HEK293 (cell line): Measurements from ENCODE around the gene ERGIC1.
A peak's percentile ranks its signal among the peaks of the same experiment; 100 is the strongest.

Experiments used
- CTCF ChIA-PET: fragments of 350-600 bp; formaldehyde crosslinking; extraction: SDS; loops from one replicate; lab custom pipeline; 2021; ENCODE audit warnings: antibody characterized with exemption; lab: Yijun Ruan, JAX
- POLR2A ChIA-PET: fragments of 300-600 bp; formaldehyde crosslinking; extraction: SDS; loops from one replicate; lab custom pipeline; 2020; ENCODE audit warnings: antibody characterized with exemption, inconsistent platforms; lab: Yijun Ruan, JAX
- H3K27ac ChIP-seq: fragments of 200-500 bp; sonication (Bioruptor generic); 2 replicates; pipeline ENCODE4 v1.5.1; 2014; ENCODE audit warnings: low read depth, low read length, control low read depth, inconsistent platforms; ENCODE audit errors: extremely low read depth
- H3K36me3 ChIP-seq, 2 experiments: fragments of 200-500 bp in 1 of 2; sonication (Bioruptor generic) in 1 of 2; 1 replicate in 1 of 2; 2 replicates in 1 of 2; pipeline ENCODE4 v1.5.1; 2014 to 2017; ENCODE audit warnings: inconsistent platforms in 2 of 2, low read length in 2 of 2; ENCODE audit not compliant: control insufficient read depth in 2 of 2, insufficient read depth in 1 of 2
- H3K4me1 ChIP-seq: fragments of 200-500 bp; sonication (Bioruptor generic); 2 replicates; pipeline ENCODE4 v1.5.1; 2014; ENCODE audit warnings: mild to moderate bottlenecking, low read length, inconsistent platforms; ENCODE audit not compliant: control insufficient read depth, insufficient read depth
- H3K4me3 ChIP-seq: 2 replicates; pipeline ENCODE4 v1.5.1; 2011; ENCODE audit warnings: low read depth, mild to moderate bottlenecking, control low read depth, low read length, moderate library complexity
- H3K9me3 ChIP-seq: fragments of 200-500 bp; sonication (Bioruptor generic); 2 replicates; pipeline ENCODE4 v1.5.1; 2014; ENCODE audit warnings: low read depth, low read length, inconsistent platforms; ENCODE audit not compliant: control insufficient read depth, insufficient read depth
- ATF2 ChIP-seq: fragments of 450-650 bp; formaldehyde crosslinking; IDR thresholded peaks from 2 replicates; pipeline ENCODE4 v1.5.1; 2016; ENCODE audit warnings: missing biosample characterization, missing genetic modification characterization, low read depth
- CTCF ChIP-seq: fragments of 450-650 bp; formaldehyde crosslinking; IDR thresholded peaks from 2 replicates; pipeline ENCODE4 v1.5.1; 2016; ENCODE audit warnings: missing biosample characterization, missing genetic modification characterization
- GLIS1 ChIP-seq: fragments of 450-650 bp; formaldehyde crosslinking; IDR thresholded peaks from 2 replicates; pipeline ENCODE4 v1.5.1; 2016; ENCODE audit warnings: missing biosample characterization, missing genetic modification characterization
- KLF9 ChIP-seq: fragments of 450-650 bp; formaldehyde crosslinking; IDR thresholded peaks from 2 replicates; pipeline ENCODE4 v1.5.1; 2016; ENCODE audit warnings: missing biosample characterization, missing genetic modification characterization, low read depth
- MYNN ChIP-seq: fragments of 450-650 bp; formaldehyde crosslinking; IDR thresholded peaks from 2 replicates; pipeline ENCODE4 v1.5.1; 2016; ENCODE audit warnings: missing biosample characterization, missing genetic modification characterization, borderline replicate concordance
- SETDB1 ChIP-seq: IDR thresholded peaks from one replicate; pipeline ENCODE4 v1.6.1; 2017; ENCODE audit warnings: mild to moderate bottlenecking, low read length, moderate library complexity, mixed read lengths; ENCODE audit not compliant: insufficient read length
- ZBTB6 ChIP-seq: fragments of 450-650 bp; formaldehyde crosslinking; IDR thresholded peaks from 2 replicates; pipeline ENCODE4 v1.5.1; 2017; ENCODE audit warnings: missing biosample characterization, missing genetic modification characterization
- ZBTB7A ChIP-seq: fragments of 450-650 bp; formaldehyde crosslinking; IDR thresholded peaks from 2 replicates; pipeline ENCODE4 v1.5.1; 2016; ENCODE audit warnings: low read depth, missing biosample characterization, missing genetic modification characterization
- ZNF157 ChIP-seq: fragments of 450-650 bp; formaldehyde crosslinking; IDR thresholded peaks from 2 replicates; pipeline ENCODE4 v1.5.1; 2016; ENCODE audit warnings: missing biosample characterization, missing genetic modification characterization
- ZNF18 ChIP-seq: fragments of 450-650 bp; formaldehyde crosslinking; IDR thresholded peaks from 2 replicates; pipeline ENCODE4 v1.5.1; 2016; ENCODE audit warnings: missing biosample characterization, missing genetic modification characterization
- ZNF23 ChIP-seq: fragments of 450-650 bp; formaldehyde crosslinking; IDR thresholded peaks from 2 replicates; pipeline ENCODE4 v1.5.1; 2016; ENCODE audit warnings: missing biosample characterization, missing genetic modification characterization, borderline replicate concordance
- ZNF324 ChIP-seq: fragments of 450-650 bp; formaldehyde crosslinking; IDR thresholded peaks from 2 replicates; pipeline ENCODE4 v1.5.1; 2016; ENCODE audit warnings: missing biosample characterization, missing genetic modification characterization
- ZNF530 ChIP-seq: fragments of 450-650 bp; formaldehyde crosslinking; IDR thresholded peaks from 2 replicates; pipeline ENCODE4 v1.5.1; 2016; ENCODE audit warnings: low read depth, missing biosample characterization, missing genetic modification characterization
- ZNF561 ChIP-seq: fragments of 450-650 bp; IDR thresholded peaks from 2 replicates; pipeline ENCODE4 v1.5.1; 2018; ENCODE audit warnings: missing biosample characterization, missing genetic modification characterization, borderline replicate concordance
- ZNF629 ChIP-seq: fragments of 450-650 bp; formaldehyde crosslinking; IDR thresholded peaks from 2 replicates; pipeline ENCODE4 v1.5.1; 2017; ENCODE audit warnings: missing biosample characterization, missing genetic modification characterization
- ZNF660 ChIP-seq: fragments of 450-650 bp; IDR thresholded peaks from 2 replicates; pipeline ENCODE4 v1.5.1; 2018; ENCODE audit warnings: missing biosample characterization, mild to moderate bottlenecking, missing genetic modification characterization
- ZNF777 ChIP-seq: fragments of 450-650 bp; formaldehyde crosslinking; IDR thresholded peaks from 2 replicates; pipeline ENCODE4 v1.5.1; 2017; ENCODE audit warnings: missing biosample characterization, missing genetic modification characterization, borderline replicate concordance
- TF ChIP-seq, protein P1 (sequence below): fragments of 450-650 bp; formaldehyde crosslinking; IDR thresholded peaks from 2 replicates; pipeline ENCODE4 v1.5.1; 2016; ENCODE audit warnings: missing biosample characterization, missing genetic modification characterization
- TF ChIP-seq, protein P2 (sequence below): fragments of 450-650 bp; formaldehyde crosslinking; IDR thresholded peaks from 2 replicates; pipeline ENCODE4 v1.5.1; 2016; ENCODE audit warnings: missing biosample characterization, missing genetic modification characterization

The ERGIC1 gene

GRCh38 chr5:172983542-172984243 lies 149.6 kb downstream of the ERGIC1 start, which contains the start of gene ATP6V0E1 (continued):
- peak; percentile 83 for TF ChIP-seq ZNF18 (tag by site-specific recombination)
- no peak for TF ChIP-seq ZNF777 (tag by site-specific recombination)
- TF ChIP-seq ATF2 (tag by site-specific recombination), result no peak
- no peak for TF ChIP-seq ZNF324 (tag by site-specific recombination)
- peak; percentile 81 for TF ChIP-seq KLF9 (tag by site-specific recombination)
- peak; percentile 65; the same call in 1 of the 2 replicates for TF ChIP-seq ZBTB7A (tag by site-specific recombination)
- TF ChIP-seq, protein P1, sequence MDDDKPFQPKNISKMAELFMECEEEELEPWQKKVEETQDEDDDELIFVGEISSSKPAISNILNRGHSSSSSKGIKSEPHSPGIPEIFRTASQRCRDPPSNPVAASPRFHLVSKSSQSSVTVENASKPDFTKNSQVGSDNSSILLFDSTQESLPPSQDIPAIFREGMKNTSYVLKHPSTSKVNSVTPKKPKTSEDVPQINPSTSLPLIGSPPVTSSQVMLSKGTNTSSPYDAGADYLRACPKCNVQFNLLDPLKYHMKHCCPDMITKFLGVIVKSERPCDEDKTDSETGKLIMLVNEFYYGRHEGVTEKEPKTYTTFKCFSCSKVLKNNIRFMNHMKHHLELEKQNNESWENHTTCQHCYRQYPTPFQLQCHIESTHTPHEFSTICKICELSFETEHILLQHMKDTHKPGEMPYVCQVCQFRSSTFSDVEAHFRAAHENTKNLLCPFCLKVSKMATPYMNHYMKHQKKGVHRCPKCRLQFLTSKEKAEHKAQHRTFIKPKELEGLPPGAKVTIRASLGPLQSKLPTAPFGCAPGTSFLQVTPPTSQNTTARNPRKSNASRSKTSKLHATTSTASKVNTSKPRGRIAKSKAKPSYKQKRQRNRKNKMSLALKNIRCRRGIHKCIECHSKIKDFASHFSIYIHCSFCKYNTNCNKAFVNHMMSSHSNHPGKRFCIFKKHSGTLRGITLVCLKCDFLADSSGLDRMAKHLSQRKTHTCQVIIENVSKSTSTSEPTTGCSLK (tag by site-specific recombination), result no peak
- TF ChIP-seq MYNN (tag by site-specific recombination), result no peak
- no peak for TF ChIP-seq ZNF157 (tag by site-specific recombination)
- peak; percentile 66 for TF ChIP-seq GLIS1 (tag by site-specific recombination)

- ChIA-PET POLR2A (interaction anchor here (0.6 to 1.8 kb wide), 11 partner anchors 25 to 1553 kb away, joined by 3 to 16 read pairs (median 4); partner anchors contain the start of genes BNIP1, NKX2-5, RPL26L1 and STC2), CTCF (interaction anchor here (0.5 to 1.9 kb wide), 15 partner anchors 11 to 300 kb away, joined by 3 to 9 read pairs (median 3); partner anchors contain the start of gene BNIP1)
- Histone ChIP-seq H3K27ac (peak overlapping the region; percentile 67), H3K4me3 (peak overlapping the region; percentile 87), H3K9me3 (no peaks in the 10 kb centered on the region), H3K36me3 (peaks cover 11 to 31% of the 10 kb centered on the region in 2 experiments; a peak in 2 of 3 replicates), H3K4me1 (no peaks in the 10 kb centered on the region; the same call in 1 of the 2 replicates)
- no peak for TF ChIP-seq ZNF23 (tag by site-specific recombination)
- peak; percentile 77; the same call in 1 of the 2 replicates for TF ChIP-seq ZNF660 (tag by site-specific recombination)
- TF ChIP-seq, protein P2, sequence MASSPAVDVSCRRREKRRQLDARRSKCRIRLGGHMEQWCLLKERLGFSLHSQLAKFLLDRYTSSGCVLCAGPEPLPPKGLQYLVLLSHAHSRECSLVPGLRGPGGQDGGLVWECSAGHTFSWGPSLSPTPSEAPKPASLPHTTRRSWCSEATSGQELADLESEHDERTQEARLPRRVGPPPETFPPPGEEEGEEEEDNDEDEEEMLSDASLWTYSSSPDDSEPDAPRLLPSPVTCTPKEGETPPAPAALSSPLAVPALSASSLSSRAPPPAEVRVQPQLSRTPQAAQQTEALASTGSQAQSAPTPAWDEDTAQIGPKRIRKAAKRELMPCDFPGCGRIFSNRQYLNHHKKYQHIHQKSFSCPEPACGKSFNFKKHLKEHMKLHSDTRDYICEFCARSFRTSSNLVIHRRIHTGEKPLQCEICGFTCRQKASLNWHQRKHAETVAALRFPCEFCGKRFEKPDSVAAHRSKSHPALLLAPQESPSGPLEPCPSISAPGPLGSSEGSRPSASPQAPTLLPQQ, result 0 out of 2 replicates have a peak, but pooled peaks have one; percentile 44
- no peak for TF ChIP-seq SETDB1
- peak; percentile 62; the same call in 1 of the 2 replicates for TF ChIP-seq CTCF
- TF ChIP-seq ZNF561 (tag by site-specific recombination), result 0 out of 2 replicates have a peak, but pooled peaks have one; percentile 18
- peak; percentile 58 for TF ChIP-seq ZNF629 (tag by site-specific recombination)
- no peak for TF ChIP-seq ZNF530 (tag by site-specific recombination)
- TF ChIP-seq ZBTB6, result peak; percentile 79
Observed at GRCh38 chr5:172984244-172984953, 150.3 kb downstream of the ERGIC1 start.
